HEK293 (cell line): ENCODE measurements around the gene FCN3.
A peak's percentile ranks its signal among the peaks of the same experiment; 100 is the strongest.

Experiments used
- CTCF ChIA-PET: fragments of 350-600 bp; formaldehyde crosslinking; extraction: SDS; loops from one replicate; lab custom pipeline; 2021; ENCODE audit warnings: antibody characterized with exemption; lab: Yijun Ruan, JAX
- POLR2A ChIA-PET: fragments of 300-600 bp; formaldehyde crosslinking; extraction: SDS; loops from one replicate; lab custom pipeline; 2020; ENCODE audit warnings: antibody characterized with exemption, inconsistent platforms; lab: Yijun Ruan, JAX
- H3K27ac ChIP-seq: fragments of 200-500 bp; sonication (Bioruptor generic); 2 replicates; pipeline ENCODE4 v1.5.1; 2014; ENCODE audit warnings: low read depth, low read length, control low read depth, inconsistent platforms; ENCODE audit errors: extremely low read depth
- H3K36me3 ChIP-seq, 2 experiments: fragments of 200-500 bp in 1 of 2; sonication (Bioruptor generic) in 1 of 2; 1 replicate in 1 of 2; 2 replicates in 1 of 2; pipeline ENCODE4 v1.5.1; 2014 to 2017; ENCODE audit warnings: inconsistent platforms in 2 of 2, low read length in 2 of 2; ENCODE audit not compliant: control insufficient read depth in 2 of 2, insufficient read depth in 1 of 2
- H3K4me1 ChIP-seq: fragments of 200-500 bp; sonication (Bioruptor generic); 2 replicates; pipeline ENCODE4 v1.5.1; 2014; ENCODE audit warnings: mild to moderate bottlenecking, low read length, inconsistent platforms; ENCODE audit not compliant: control insufficient read depth, insufficient read depth
- H3K4me3 ChIP-seq: 2 replicates; pipeline ENCODE4 v1.5.1; 2011; ENCODE audit warnings: low read depth, mild to moderate bottlenecking, control low read depth, low read length, moderate library complexity
- H3K9me3 ChIP-seq: fragments of 200-500 bp; sonication (Bioruptor generic); 2 replicates; pipeline ENCODE4 v1.5.1; 2014; ENCODE audit warnings: low read depth, low read length, inconsistent platforms; ENCODE audit not compliant: control insufficient read depth, insufficient read depth
- KLF1 ChIP-seq: fragments of 450-650 bp; formaldehyde crosslinking; IDR thresholded peaks from 2 replicates; pipeline ENCODE4 v1.5.1; 2016; ENCODE audit warnings: missing biosample characterization, missing genetic modification characterization
- KLF10 ChIP-seq: fragments of 450-650 bp; IDR thresholded peaks from 2 replicates; pipeline ENCODE4 v1.5.1; 2018; ENCODE audit warnings: missing biosample characterization, mild to moderate bottlenecking, missing genetic modification characterization
- KLF16 ChIP-seq: fragments of 450-650 bp; formaldehyde crosslinking; IDR thresholded peaks from 2 replicates; pipeline ENCODE4 v1.5.1; 2017; ENCODE audit warnings: missing biosample characterization, missing genetic modification characterization
- KLF8 ChIP-seq: fragments of 450-650 bp; formaldehyde crosslinking; IDR thresholded peaks from 2 replicates; pipeline ENCODE4 v1.5.1; 2016; ENCODE audit warnings: missing biosample characterization, missing genetic modification characterization
- MZF1 ChIP-seq: fragments of 450-650 bp; formaldehyde crosslinking; IDR thresholded peaks from 2 replicates; pipeline ENCODE4 v1.5.1; 2017; ENCODE audit warnings: missing biosample characterization, missing genetic modification characterization, borderline replicate concordance
- OVOL3 ChIP-seq: fragments of 450-650 bp; formaldehyde crosslinking; IDR thresholded peaks from 2 replicates; pipeline ENCODE4 v1.5.1; 2016; ENCODE audit warnings: missing biosample characterization, missing genetic modification characterization
- PRDM10 ChIP-seq: fragments of 450-650 bp; formaldehyde crosslinking; IDR thresholded peaks from 2 replicates; pipeline ENCODE4 v1.5.1; 2016; ENCODE audit warnings: missing biosample characterization, missing genetic modification characterization
- SP2 ChIP-seq: fragments of 450-650 bp; formaldehyde crosslinking; IDR thresholded peaks from 2 replicates; pipeline ENCODE4 v1.5.1; 2016; ENCODE audit warnings: missing biosample characterization, missing genetic modification characterization
- SP3 ChIP-seq: fragments of 450-650 bp; formaldehyde crosslinking; IDR thresholded peaks from 2 replicates; pipeline ENCODE4 v1.5.1; 2016; ENCODE audit warnings: missing biosample characterization, missing genetic modification characterization
- TRIM28 ChIP-seq: IDR thresholded peaks from 2 replicates; pipeline ENCODE4 v1.6.1; 2011; ENCODE audit warnings: low read length, control low read depth, borderline replicate concordance
- ZBTB8A ChIP-seq: fragments of 450-650 bp; formaldehyde crosslinking; IDR thresholded peaks from 2 replicates; pipeline ENCODE4 v1.5.1; 2016; ENCODE audit warnings: missing biosample characterization, missing genetic modification characterization
- ZFHX2 ChIP-seq: fragments of 450-650 bp; formaldehyde crosslinking; conservative IDR thresholded peaks from 2 replicates; pipeline ENCODE4 v1.5.1; 2016; ENCODE audit warnings: missing biosample characterization, missing genetic modification characterization
- ZNF23 ChIP-seq: fragments of 450-650 bp; formaldehyde crosslinking; IDR thresholded peaks from 2 replicates; pipeline ENCODE4 v1.5.1; 2016; ENCODE audit warnings: missing biosample characterization, missing genetic modification characterization, borderline replicate concordance
- ZNF324 ChIP-seq: fragments of 450-650 bp; formaldehyde crosslinking; IDR thresholded peaks from 2 replicates; pipeline ENCODE4 v1.5.1; 2016; ENCODE audit warnings: missing biosample characterization, missing genetic modification characterization
- ZNF449 ChIP-seq: fragments of 450-650 bp; formaldehyde crosslinking; IDR thresholded peaks from 2 replicates; pipeline ENCODE4 v1.5.1; 2017; ENCODE audit warnings: missing biosample characterization, mild to moderate bottlenecking, missing genetic modification characterization, moderate library complexity
- ZNF610 ChIP-seq: fragments of 450-650 bp; formaldehyde crosslinking; IDR thresholded peaks from 2 replicates; pipeline ENCODE4 v1.5.1; 2016; ENCODE audit warnings: missing biosample characterization, missing genetic modification characterization, borderline replicate concordance
- ZNF747 ChIP-seq: fragments of 450-650 bp; formaldehyde crosslinking; IDR thresholded peaks from 2 replicates; pipeline ENCODE4 v1.5.1; 2016; ENCODE audit warnings: missing biosample characterization, missing genetic modification characterization
- ZNF76 ChIP-seq: fragments of 450-650 bp; formaldehyde crosslinking; IDR thresholded peaks from 2 replicates; pipeline ENCODE4; 2016; ENCODE audit warnings: low read depth, missing biosample characterization, missing genetic modification characterization, borderline replicate concordance
- ZNF785 ChIP-seq: fragments of 450-650 bp; formaldehyde crosslinking; IDR thresholded peaks from 2 replicates; pipeline ENCODE4 v1.5.1; 2016; ENCODE audit warnings: missing biosample characterization, missing genetic modification characterization
- ZNF792 ChIP-seq: fragments of 450-650 bp; formaldehyde crosslinking; IDR thresholded peaks from 2 replicates; pipeline ENCODE4 v1.5.1; 2016; ENCODE audit warnings: missing biosample characterization, missing genetic modification characterization
- ZNF830 ChIP-seq: fragments of 450-650 bp; IDR thresholded peaks from 2 replicates; pipeline ENCODE4 v1.5.0; 2018; ENCODE audit warnings: missing biosample characterization, missing genetic modification characterization, low read depth, mild to moderate bottlenecking, moderate library complexity
- ZSCAN23 ChIP-seq: fragments of 450-650 bp; formaldehyde crosslinking; IDR thresholded peaks from 2 replicates; pipeline ENCODE4 v1.5.1; 2016; ENCODE audit warnings: missing biosample characterization, missing genetic modification characterization
- TF ChIP-seq, protein P1 (sequence below): fragments of 450-650 bp; formaldehyde crosslinking; IDR thresholded peaks from 2 replicates; pipeline ENCODE4 v1.5.1; 2016; ENCODE audit warnings: missing biosample characterization, missing genetic modification characterization
- TF ChIP-seq, protein P2 (sequence below): fragments of 450-650 bp; formaldehyde crosslinking; optimal IDR thresholded peaks from 2 replicates; pipeline ENCODE3; 2016; ENCODE audit warnings: missing biosample characterization, mild to moderate bottlenecking, missing genetic modification characterization
- TF ChIP-seq, protein P3 (sequence below): fragments of 450-650 bp; formaldehyde crosslinking; IDR thresholded peaks from 2 replicates; pipeline ENCODE4 v1.5.1; 2016; ENCODE audit warnings: missing biosample characterization, missing genetic modification characterization

FCN3 gene

DNA sequence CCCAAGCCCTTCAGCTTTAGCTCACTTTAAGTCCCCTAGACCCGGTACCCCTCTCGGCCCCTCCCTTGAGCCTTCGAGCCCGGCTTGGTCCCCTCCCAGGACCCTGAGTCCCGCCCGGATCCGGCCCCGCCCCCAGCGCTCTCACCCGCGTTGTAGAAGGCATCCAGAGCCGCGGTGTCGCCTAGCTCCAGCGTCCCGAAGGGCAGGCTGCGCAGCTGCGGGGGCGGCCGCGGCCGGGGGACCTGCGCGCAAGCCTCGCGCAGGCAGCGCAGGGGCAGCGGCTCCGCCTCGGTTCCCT is 8.6 kb downstream of the FCN3 start (continued):
- TF ChIP-seq, protein P1, sequence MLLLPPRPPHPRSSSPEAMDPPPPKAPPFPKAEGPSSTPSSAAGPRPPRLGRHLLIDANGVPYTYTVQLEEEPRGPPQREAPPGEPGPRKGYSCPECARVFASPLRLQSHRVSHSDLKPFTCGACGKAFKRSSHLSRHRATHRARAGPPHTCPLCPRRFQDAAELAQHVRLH (tag by site-specific recombination) = no peak
- TF ChIP-seq ZNF324 (tag by site-specific recombination) (no peak), ZNF747 (no peak)
- TF ChIP-seq, protein P2, sequence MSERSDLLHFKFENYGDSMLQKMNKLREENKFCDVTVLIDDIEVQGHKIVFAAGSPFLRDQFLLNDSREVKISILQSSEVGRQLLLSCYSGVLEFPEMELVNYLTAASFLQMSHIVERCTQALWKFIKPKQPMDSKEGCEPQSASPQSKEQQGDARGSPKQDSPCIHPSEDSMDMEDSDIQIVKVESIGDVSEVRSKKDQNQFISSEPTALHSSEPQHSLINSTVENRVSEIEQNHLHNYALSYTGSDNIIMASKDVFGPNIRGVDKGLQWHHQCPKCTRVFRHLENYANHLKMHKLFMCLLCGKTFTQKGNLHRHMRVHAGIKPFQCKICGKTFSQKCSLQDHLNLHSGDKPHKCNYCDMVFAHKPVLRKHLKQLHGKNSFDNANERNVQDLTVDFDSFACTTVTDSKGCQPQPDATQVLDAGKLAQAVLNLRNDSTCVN (tag by site-specific recombination) = peak; percentile 48

DNA sequence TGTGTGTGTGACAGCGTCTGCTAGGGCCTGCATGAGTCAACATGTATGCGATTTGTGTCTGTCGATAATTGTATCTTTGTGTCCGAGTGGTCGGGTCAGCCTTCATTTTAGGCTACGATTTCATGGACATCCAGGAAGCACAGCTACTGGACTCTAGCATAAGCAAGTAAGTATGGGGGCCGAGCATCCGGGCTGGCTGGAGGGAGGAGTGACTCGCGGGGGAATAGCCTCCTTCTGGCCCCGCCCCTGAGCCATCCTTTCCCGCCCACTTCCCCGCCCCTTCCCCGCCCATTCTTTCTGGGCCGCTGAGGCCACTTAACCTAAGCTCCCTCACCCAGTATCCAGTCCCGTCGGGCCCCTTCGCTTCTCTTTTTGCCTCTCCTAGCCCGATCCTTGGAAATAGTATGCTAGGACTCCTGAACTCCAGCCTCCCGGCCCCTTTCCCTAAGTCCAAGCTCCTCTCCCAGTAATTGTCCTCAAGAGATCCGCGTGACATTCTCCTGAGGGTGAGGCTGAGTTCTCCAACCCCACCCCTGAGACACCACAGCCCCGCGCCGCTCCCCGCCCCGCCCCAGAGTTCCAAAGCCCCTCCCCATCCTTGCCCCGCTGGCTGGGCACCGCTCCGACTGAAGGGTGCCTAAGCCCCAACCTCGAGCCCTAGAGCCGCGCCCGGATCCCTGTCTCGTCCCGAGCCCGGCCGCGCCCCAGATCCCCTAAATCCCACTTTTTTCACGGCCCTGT is 9.1 kb downstream of the FCN3 start:
- Histone ChIP-seq H3K27ac (peak overlapping the region; percentile 78), H3K4me3 (peak overlapping the region; percentile 60), H3K9me3 (no peaks in the 10 kb centered on the region), H3K4me1 (peaks cover 2% of the 10 kb centered on the region; the same call in 1 of the 2 replicates), H3K36me3 (peaks cover 0 to 31% of the 10 kb centered on the region in 2 experiments; a peak in 1 of 3 replicates)
- ChIA-PET CTCF (interaction anchor here (0.6 to 5.1 kb wide), 26 partner anchors 11 to 851 kb away, joined by 3 to 84 read pairs (median 5); partner anchors contain the start of gene CD164L2), POLR2A (interaction anchor here (0.5 to 2.6 kb wide), 25 partner anchors 9 to 1216 kb away, joined by 3 to 23 read pairs (median 5); partner anchors contain the start of genes CD164L2, SLC9A1, STX12 and SYTL1)
- TF ChIP-seq TRIM28 (peak; percentile 22; the same call in 1 of the 2 replicates), PRDM10 (tag by site-specific recombination) (peak; percentile 90), ZNF324 (tag by site-specific recombination) (0 out of 2 replicates have a peak, but pooled peaks have one; percentile 15), OVOL3 (tag by site-specific recombination) (no peak), MZF1 (0 out of 2 replicates have a peak, but pooled peaks have one; percentile 55), KLF16 (tag by site-specific recombination) (peak; percentile 83), KLF10 (peak; percentile 87), ZNF830 (tag by site-specific recombination) (no peak), ZNF449 (peak; percentile 77; the same call in 1 of the 2 replicates), ZNF23 (tag by site-specific recombination) (no peak), KLF8 (peak; percentile 93), ZNF76 (tag by site-specific recombination) (0 out of 2 replicates have a peak, but pooled peaks have one; percentile 27), KLF1 (peak; percentile 87), ZNF785 (no peak), ZNF610 (tag by site-specific recombination) (peak; percentile 30; the same call in 1 of the 2 replicates), ZSCAN23 (tag by site-specific recombination) (no peak), SP3 (tag by site-specific recombination) (peak; percentile 100), ZBTB8A (peak; percentile 96), ZNF792 (tag by site-specific recombination) (no peak), SP2 (tag by site-specific recombination) (peak; percentile 82), ZFHX2 (tag by site-specific recombination) (peak; percentile 62)
- TF ChIP-seq, protein P2 (tag by site-specific recombination) = peak; percentile 22
- TF ChIP-seq, protein P3, sequence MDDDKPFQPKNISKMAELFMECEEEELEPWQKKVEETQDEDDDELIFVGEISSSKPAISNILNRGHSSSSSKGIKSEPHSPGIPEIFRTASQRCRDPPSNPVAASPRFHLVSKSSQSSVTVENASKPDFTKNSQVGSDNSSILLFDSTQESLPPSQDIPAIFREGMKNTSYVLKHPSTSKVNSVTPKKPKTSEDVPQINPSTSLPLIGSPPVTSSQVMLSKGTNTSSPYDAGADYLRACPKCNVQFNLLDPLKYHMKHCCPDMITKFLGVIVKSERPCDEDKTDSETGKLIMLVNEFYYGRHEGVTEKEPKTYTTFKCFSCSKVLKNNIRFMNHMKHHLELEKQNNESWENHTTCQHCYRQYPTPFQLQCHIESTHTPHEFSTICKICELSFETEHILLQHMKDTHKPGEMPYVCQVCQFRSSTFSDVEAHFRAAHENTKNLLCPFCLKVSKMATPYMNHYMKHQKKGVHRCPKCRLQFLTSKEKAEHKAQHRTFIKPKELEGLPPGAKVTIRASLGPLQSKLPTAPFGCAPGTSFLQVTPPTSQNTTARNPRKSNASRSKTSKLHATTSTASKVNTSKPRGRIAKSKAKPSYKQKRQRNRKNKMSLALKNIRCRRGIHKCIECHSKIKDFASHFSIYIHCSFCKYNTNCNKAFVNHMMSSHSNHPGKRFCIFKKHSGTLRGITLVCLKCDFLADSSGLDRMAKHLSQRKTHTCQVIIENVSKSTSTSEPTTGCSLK = no peak
